Trophoblast cell (in vitro differentiated cells and primary cell): ENCODE measurements around the gene PNPLA6.
A peak's percentile ranks its signal among the peaks of the same experiment; 100 is the strongest.

Source experiments
- DNase-seq, 2 donors: peaks; one replicate each; pipeline ENCODE4 v3.0.0-alpha.2; 2016
- H2AFZ ChIP-seq: 2 replicates; pipeline ENCODE4 v1.6.1; 2013; ENCODE audit warnings: low read length, moderate library complexity, mild to moderate bottlenecking; ENCODE audit not compliant: insufficient read depth, poor library complexity
- H2AK5ac ChIP-seq: 2 replicates; pipeline ENCODE4 v1.6.1; 2013; ENCODE audit warnings: mild to moderate bottlenecking, low read length
- H2BK120ac ChIP-seq: 2 replicates; pipeline ENCODE4 v1.6.1; 2013; ENCODE audit warnings: low read length, mild to moderate bottlenecking, moderate library complexity; ENCODE audit not compliant: insufficient read depth, poor library complexity
- H2BK12ac ChIP-seq: 2 replicates; pipeline ENCODE4 v1.6.1; 2013; ENCODE audit warnings: mild to moderate bottlenecking, low read length, moderate library complexity
- H2BK5ac ChIP-seq: 2 replicates; pipeline ENCODE4 v1.6.1; 2013; ENCODE audit warnings: low read length, low read depth, moderate library complexity, mild to moderate bottlenecking; ENCODE audit not compliant: poor library complexity
- H3K14ac ChIP-seq: 2 replicates; pipeline ENCODE4 v1.6.1; 2013; ENCODE audit warnings: mild to moderate bottlenecking, low read length
- H3K18ac ChIP-seq: 2 replicates; pipeline ENCODE4 v1.6.1; 2013; ENCODE audit warnings: mild to moderate bottlenecking, low read length
- H3K23ac ChIP-seq: 2 replicates; pipeline ENCODE4 v1.6.1; 2013; ENCODE audit warnings: low read length
- H3K27ac ChIP-seq: 2 replicates; pipeline ENCODE4 v1.5.1; 2013; ENCODE audit warnings: low read depth, mild to moderate bottlenecking, inconsistent platforms, low read length, moderate library complexity
- H3K27me3 ChIP-seq: 2 replicates; pipeline ENCODE4 v1.6.1; 2013; ENCODE audit warnings: inconsistent platforms, mild to moderate bottlenecking, low read length, moderate library complexity; ENCODE audit not compliant: insufficient read depth
- H3K36me3 ChIP-seq, 2 experiments: 1 replicate in 1 of 2; 2 replicates in 1 of 2; pipeline ENCODE4 v1.6.1; 2013; ENCODE audit warnings: low read length in 2 of 2, mild to moderate bottlenecking in 2 of 2, moderate library complexity in 1 of 2; ENCODE audit not compliant: insufficient read depth in 2 of 2, control insufficient read depth in 1 of 2
- H3K4ac ChIP-seq: 2 replicates; pipeline ENCODE4 v1.6.1; 2013; ENCODE audit warnings: low read depth, mild to moderate bottlenecking, low read length, moderate library complexity
- H3K4me1 ChIP-seq, 2 experiments: 1 replicate in 1 of 2; 2 replicates in 1 of 2; pipeline ENCODE4 v1.6.1; 2013; ENCODE audit warnings: low read length in 2 of 2, mild to moderate bottlenecking in 2 of 2, moderate library complexity in 1 of 2; ENCODE audit not compliant: insufficient read depth in 2 of 2, control insufficient read depth in 1 of 2
- H3K4me2 ChIP-seq: 2 replicates; pipeline ENCODE4 v1.6.1; 2013; ENCODE audit warnings: inconsistent platforms, mild to moderate bottlenecking, low read length, moderate library complexity
- H3K4me3 ChIP-seq: 2 replicates; pipeline ENCODE4 v1.5.1; 2013; ENCODE audit warnings: mild to moderate bottlenecking, low read depth, low read length, inconsistent platforms
- H3K79me1 ChIP-seq: one replicate; pipeline ENCODE4 v1.6.1; 2013; ENCODE audit warnings: low read length
- H3K79me2 ChIP-seq: 2 replicates; pipeline ENCODE4 v1.6.1; 2013; ENCODE audit warnings: low read length, mild to moderate bottlenecking; ENCODE audit not compliant: control insufficient read depth, insufficient read depth, poor library complexity
- H3K9ac ChIP-seq: 2 replicates; pipeline ENCODE4 v1.6.1; 2013; ENCODE audit warnings: mild to moderate bottlenecking, low read length
- H3K9me3 ChIP-seq: 2 replicates; pipeline ENCODE4 v1.6.1; 2013; ENCODE audit warnings: low read depth, mild to moderate bottlenecking, control low read depth, inconsistent platforms, low read length; ENCODE audit not compliant: insufficient read depth
- H4K12ac ChIP-seq: 2 replicates; pipeline ENCODE4 v1.6.1; 2013; ENCODE audit warnings: low read depth, mild to moderate bottlenecking, low read length, moderate library complexity
- H4K8ac ChIP-seq: 2 replicates; pipeline ENCODE4 v1.6.1; 2013; ENCODE audit warnings: low read depth, mild to moderate bottlenecking, low read length, moderate library complexity
- H4K91ac ChIP-seq: one replicate; pipeline ENCODE4 v1.6.1; 2013; ENCODE audit warnings: low read depth, mild to moderate bottlenecking, low read length, moderate library complexity
- WGBS: extraction: QIAGEN DNeasy Blood & Tissue Kit; methylation state at CpG from one replicate; pipeline ENCODE4 v1.1.7; 2013; ENCODE audit warnings: missing lambda C conversion rate; ENCODE audit not compliant: insufficient read length, insufficient coverage; ENCODE audit errors: extremely low coverage; 5-methylcytosine and 5-hydroxymethylcytosine counted together

Gene PNPLA6

DNA sequence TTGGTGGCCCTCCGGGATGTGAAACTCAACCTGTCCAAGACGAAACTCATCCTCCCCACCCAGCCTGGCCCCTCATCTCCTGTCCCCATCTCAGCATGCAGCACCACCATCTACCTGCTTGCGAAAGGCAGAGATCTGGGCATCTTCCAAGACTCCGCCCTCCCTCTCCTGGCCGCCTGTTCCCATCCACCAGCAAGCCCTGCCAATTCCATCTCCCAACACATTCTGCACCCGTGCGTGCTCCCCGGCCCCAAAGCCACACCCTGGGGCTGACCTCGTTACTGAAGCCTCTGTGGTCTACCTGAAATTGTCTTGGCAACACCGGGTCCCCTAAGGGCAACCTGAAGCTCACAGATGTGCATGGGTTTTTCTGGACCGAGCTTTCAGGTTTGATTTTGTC, 46.9 kb downstream of the PNPLA6 start:
- Histone ChIP-seq H2AK5ac (no peak overlapping the region), H3K79me2 (no peaks in the 10 kb centered on the region), H3K18ac (no peak overlapping the region), H3K4ac (no peak overlapping the region), H3K9me3 (no peaks in the 10 kb centered on the region), H2BK12ac (no peak overlapping the region), H4K12ac (no peak overlapping the region), H3K14ac (no peak overlapping the region), H3K27ac (no peak overlapping the region), H3K4me2 (no peak overlapping the region), H3K4me1 (no peaks in the 10 kb centered on the region), H4K91ac (no peak overlapping the region), H3K4me3 (no peak overlapping the region), H3K36me3 (no peaks in the 10 kb centered on the region), H3K23ac (no peak overlapping the region), H2AFZ (no peak overlapping the region), H4K8ac (no peak overlapping the region), H2BK120ac (no peak overlapping the region), H3K79me1 (no peaks in the 10 kb centered on the region), H3K27me3 (no peaks in the 10 kb centered on the region), H3K9ac (no peak overlapping the region), H2BK5ac (no peak overlapping the region)
- WGBS = no CpG with 5 or more reads among the region's 11 CpGs
- no peak for DNase-seq

DNA sequence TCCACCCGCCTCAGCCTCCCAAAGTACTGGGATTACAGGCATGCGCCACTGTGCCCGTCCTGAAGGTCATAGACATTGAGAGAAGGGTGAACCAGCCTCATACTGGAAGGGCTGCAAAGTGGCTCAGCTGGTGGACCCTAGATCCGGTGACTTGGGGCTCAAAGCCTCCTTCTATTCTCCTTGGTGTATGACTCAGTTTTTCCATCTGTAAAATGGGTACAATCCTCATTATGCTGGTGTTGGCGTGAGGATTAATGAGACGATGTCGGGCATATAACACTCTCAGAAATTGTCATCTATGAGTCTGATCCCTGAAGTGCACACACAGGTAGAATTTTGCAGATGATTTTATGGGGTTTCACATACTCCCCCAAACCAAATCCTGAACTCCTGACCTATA, 54.3 kb downstream of the PNPLA6 start:
- no peak overlapping the region for H2BK5ac ChIP-seq
- H3K27me3 ChIP-seq = no peaks in the 10 kb centered on the region
- peaks cover 10 to 11% of the 10 kb centered on the region in 2 experiments for H3K4me1 ChIP-seq
- peak overlapping the region; percentile 43 for H2BK12ac ChIP-seq
- H4K8ac ChIP-seq = no peak overlapping the region
- no peak overlapping the region for H3K4me2 ChIP-seq
- no peak overlapping the region for H3K23ac ChIP-seq
- no peak overlapping the region for H2BK120ac ChIP-seq
- H4K12ac ChIP-seq = no peak overlapping the region
- no peak overlapping the region for H3K14ac ChIP-seq
- peak overlapping the region; percentile 26 for H4K91ac ChIP-seq
- H3K4ac ChIP-seq = no peak overlapping the region
- no peak overlapping the region for H3K18ac ChIP-seq
- H3K36me3 ChIP-seq = no peaks in the 10 kb centered on the region
- no peak overlapping the region for H3K9ac ChIP-seq
- H3K79me1 ChIP-seq = no peaks in the 10 kb centered on the region
- no peak overlapping the region for H3K27ac ChIP-seq
- no CpG with 5 or more reads among the region's 7 CpGs for WGBS
- no peak overlapping the region for H2AFZ ChIP-seq
- H3K4me3 ChIP-seq = no peak overlapping the region
- no peak for DNase-seq
- no peaks in the 10 kb centered on the region for H3K9me3 ChIP-seq
- no peak overlapping the region for H2AK5ac ChIP-seq
- H3K79me2 ChIP-seq = no peaks in the 10 kb centered on the region

- Histone ChIP-seq H3K36me3 (no peaks in the 10 kb centered on the region), H4K12ac (no peak overlapping the region), H3K4ac (no peak overlapping the region), H3K27ac (no peak overlapping the region), H2BK120ac (no peak overlapping the region), H3K4me3 (no peak overlapping the region), H3K4me2 (peak overlapping the region; percentile 29), H3K79me2 (no peaks in the 10 kb centered on the region), H4K91ac (no peak overlapping the region), H3K9me3 (no peaks in the 10 kb centered on the region), H3K14ac (no peak overlapping the region), H2BK5ac (no peak overlapping the region), H3K27me3 (no peaks in the 10 kb centered on the region), H3K18ac (no peak overlapping the region), H3K79me1 (no peaks in the 10 kb centered on the region), H2BK12ac (no peak overlapping the region), H3K9ac (no peak overlapping the region), H4K8ac (no peak overlapping the region), H3K4me1 (peaks cover 10 to 11% of the 10 kb centered on the region in 2 experiments), H3K23ac (no peak overlapping the region), H2AK5ac (no peak overlapping the region), H2AFZ (no peak overlapping the region)
- peak; percentile 56 to 62 for DNase-seq
- WGBS = no CpG with 5 or more reads among the region's 8 CpGs
These were observed 54.7 kb downstream of the PNPLA6 start for GRCh38 chr19:7590256-7590655.

- Histone ChIP-seq H4K91ac (peak within 1 kb of the TSS; percentile 5), H3K18ac (peak within 1 kb of the TSS; percentile 30), H2BK5ac (no peak within 1 kb of the TSS), H3K23ac (no peak within 1 kb of the TSS), H3K14ac (peak within 1 kb of the TSS; percentile 40), H3K27ac (no peak within 1 kb of the TSS), H3K4me3 (peak within 1 kb of the TSS; percentile 83), H4K12ac (peak within 1 kb of the TSS; percentile 72), H3K9ac (peak within 1 kb of the TSS; percentile 19), H3K4me1 (peaks cover 9 to 11% of the 10 kb centered on the region in 2 experiments), H2BK120ac (peak within 1 kb of the TSS; percentile 24), H3K79me1 (peaks cover 4% of the 10 kb centered on the region), H3K27me3 (no peaks in the 10 kb centered on the region), H2BK12ac (no peak within 1 kb of the TSS), H3K4ac (peak within 1 kb of the TSS; percentile 70), H4K8ac (peak within 1 kb of the TSS; percentile 58), H2AK5ac (peak within 1 kb of the TSS; percentile 59), H3K4me2 (peak within 1 kb of the TSS; percentile 89), H2AFZ (peak within 1 kb of the TSS; percentile 49), H3K36me3 (no peaks in the 10 kb centered on the region), H3K9me3 (no peaks in the 10 kb centered on the region), H3K79me2 (peaks cover 3% of the 10 kb centered on the region)
- WGBS = no CpG with 5 or more reads among the region's 78 CpGs
- peak; percentile 39 to 63 for DNase-seq
These were observed 60.1 kb downstream of the PNPLA6 start, which contains the start of gene CAMSAP3 for GRCh38 chr19:7595466-7596133. Gene CAMSAP3 (plus strand): TSS chr19:7595863. CDS start chr19:7596003, 140 bp downstream.
